ENCODE measurements around the gene MT1F.

DNA sequence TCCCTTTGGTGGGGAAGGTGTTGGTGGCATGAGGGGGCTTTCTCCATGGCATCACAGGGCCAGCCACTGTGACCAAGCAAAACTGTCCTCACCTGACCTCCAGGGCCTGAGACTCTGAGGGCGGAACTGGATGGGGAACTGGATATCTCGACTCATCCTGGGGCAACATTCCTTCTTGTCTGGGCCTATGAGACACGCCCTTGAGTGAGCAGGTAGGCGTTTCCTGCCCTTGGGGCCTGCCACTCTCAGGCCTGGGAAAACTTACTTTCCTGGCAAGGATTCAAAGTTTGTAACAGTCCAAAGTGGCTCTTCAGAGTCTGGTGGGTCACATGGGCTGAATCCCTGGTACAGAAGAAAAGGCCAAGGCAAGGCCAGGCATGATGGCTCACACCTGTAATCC lies 34.1 kb downstream of the MT1F start:
- TF ChIP-seq, protein P1, sequence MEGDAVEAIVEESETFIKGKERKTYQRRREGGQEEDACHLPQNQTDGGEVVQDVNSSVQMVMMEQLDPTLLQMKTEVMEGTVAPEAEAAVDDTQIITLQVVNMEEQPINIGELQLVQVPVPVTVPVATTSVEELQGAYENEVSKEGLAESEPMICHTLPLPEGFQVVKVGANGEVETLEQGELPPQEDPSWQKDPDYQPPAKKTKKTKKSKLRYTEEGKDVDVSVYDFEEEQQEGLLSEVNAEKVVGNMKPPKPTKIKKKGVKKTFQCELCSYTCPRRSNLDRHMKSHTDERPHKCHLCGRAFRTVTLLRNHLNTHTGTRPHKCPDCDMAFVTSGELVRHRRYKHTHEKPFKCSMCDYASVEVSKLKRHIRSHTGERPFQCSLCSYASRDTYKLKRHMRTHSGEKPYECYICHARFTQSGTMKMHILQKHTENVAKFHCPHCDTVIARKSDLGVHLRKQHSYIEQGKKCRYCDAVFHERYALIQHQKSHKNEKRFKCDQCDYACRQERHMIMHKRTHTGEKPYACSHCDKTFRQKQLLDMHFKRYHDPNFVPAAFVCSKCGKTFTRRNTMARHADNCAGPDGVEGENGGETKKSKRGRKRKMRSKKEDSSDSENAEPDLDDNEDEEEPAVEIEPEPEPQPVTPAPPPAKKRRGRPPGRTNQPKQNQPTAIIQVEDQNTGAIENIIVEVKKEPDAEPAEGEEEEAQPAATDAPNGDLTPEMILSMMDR (IDR thresholded peaks at IDR 0.05; ENCODE audit: poor library complexity, severe bottlenecking), result no peak
- TF ChIP-seq TAF1 (IDR thresholded peaks at IDR 0.05; ENCODE audit: low read depth) (no peak), EZH2 (IDR thresholded peaks at IDR 0.05; ENCODE audit: borderline replicate concordance, insufficient read depth, low read length, poor library complexity, severe bottlenecking) (no peak)

Measured in neural cell (in vitro differentiated cells).